Omental fat pad (tissue), 4 donors: ENCODE data around the gene CADM1. TPM values are rescaled to one million over a fixed set of nuclear protein-coding genes. Genes with fewer than 3 reads are reported as not detected.

Experiments
- ATAC-seq: fragments of 150-250 bp; one replicate; pipeline ENCODE4 v1.9.1; 2016; ENCODE audit warnings: mild to moderate bottlenecking, moderate library complexity; ENCODE audit not compliant: low FRiP score
- DNase-seq: peaks from one replicate; pipeline ENCODE4 v3.0.0-alpha.2; 2019; ENCODE audit warnings: low spot score
- total RNA-seq, 4 donors: library from RNA; depleted of rRNA; stranded (reverse); fragments of >200 nt; gene quantifications; one replicate each; pipeline ENCODE4 v1.1.0, GENCODE V29; 2016
- TF ChIP-seq, protein P1 (sequence below), 3 donors: fragments of 450-650 bp; IDR thresholded peaks; one replicate each; pipeline ENCODE4 v1.5.1; 2016 to 2017; ENCODE audit warnings: antibody characterized with exemption in 3 of 3, mild to moderate bottlenecking in 3 of 3, moderate library complexity in 2 of 3

The CADM1 gene
- total RNA-seq, 4 donors from 2014 or later: 5.8 to 27.9 (median 14.9) TPM

DNA sequence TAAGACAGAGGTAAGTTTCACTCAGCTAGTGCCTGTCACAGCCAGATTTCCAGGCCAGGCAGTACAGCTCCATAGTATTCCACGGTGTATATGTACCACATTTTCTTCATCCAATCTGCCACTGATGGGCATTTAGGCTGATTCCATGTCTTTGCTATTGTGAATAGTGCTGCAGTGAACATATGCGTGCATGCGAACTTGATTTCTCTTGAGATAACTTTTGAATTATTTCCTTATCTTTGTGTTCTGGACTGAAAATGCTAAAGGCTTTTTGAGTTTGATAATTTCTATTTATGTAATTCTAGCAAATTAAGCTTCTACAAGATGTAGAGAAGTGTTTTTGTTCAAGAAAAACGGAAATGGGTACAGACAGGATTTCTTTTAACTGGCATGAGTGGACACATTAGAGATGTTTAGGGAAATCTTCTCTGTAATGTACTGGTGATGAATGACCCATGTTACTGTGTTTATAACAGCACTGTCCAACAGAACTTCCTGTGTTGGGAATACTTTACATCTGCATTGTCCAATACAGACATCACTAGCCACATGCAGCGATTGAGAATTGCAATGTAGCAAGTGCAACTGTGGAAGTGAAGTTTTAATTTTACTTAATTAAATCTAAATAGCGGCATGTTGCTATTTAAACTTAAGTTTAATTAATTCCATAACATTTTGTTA, 151.3 kb downstream of the CADM1 start:
- TF ChIP-seq, protein P1, sequence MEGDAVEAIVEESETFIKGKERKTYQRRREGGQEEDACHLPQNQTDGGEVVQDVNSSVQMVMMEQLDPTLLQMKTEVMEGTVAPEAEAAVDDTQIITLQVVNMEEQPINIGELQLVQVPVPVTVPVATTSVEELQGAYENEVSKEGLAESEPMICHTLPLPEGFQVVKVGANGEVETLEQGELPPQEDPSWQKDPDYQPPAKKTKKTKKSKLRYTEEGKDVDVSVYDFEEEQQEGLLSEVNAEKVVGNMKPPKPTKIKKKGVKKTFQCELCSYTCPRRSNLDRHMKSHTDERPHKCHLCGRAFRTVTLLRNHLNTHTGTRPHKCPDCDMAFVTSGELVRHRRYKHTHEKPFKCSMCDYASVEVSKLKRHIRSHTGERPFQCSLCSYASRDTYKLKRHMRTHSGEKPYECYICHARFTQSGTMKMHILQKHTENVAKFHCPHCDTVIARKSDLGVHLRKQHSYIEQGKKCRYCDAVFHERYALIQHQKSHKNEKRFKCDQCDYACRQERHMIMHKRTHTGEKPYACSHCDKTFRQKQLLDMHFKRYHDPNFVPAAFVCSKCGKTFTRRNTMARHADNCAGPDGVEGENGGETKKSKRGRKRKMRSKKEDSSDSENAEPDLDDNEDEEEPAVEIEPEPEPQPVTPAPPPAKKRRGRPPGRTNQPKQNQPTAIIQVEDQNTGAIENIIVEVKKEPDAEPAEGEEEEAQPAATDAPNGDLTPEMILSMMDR (IDR thresholded peaks at IDR 0.05): no peak
- ATAC-seq: no peak

DNA sequence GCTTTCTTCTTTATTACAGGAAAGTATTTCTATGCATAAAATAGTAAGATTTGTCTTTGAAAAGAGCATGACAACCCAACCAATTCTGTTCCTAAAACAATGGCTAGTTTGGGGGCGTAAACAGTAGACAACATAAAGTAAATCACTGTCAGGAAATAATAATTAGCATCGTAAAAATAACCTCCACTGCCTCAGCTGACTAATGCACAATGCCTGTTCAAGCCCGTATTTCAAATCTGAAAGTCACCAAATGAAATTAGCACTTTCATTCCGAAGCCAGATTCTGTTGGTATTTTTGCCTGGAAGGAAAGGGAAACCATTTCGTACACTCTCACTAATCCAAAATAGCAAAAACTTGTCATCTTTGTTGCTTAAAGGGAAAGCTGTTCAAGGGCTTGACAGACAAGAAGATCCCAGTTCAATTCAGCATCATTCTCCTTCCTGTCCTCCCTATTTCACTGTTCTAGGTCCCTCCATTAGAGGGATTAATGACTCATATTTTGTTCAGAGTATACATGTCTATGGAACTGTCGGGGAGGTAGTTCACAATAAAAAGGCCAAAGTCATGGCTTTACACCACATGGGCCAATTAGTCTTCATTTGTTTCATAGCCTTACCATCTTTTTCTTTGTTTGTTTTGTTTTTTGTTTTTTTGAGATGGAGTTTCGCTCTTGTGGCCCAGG, 154.7 kb downstream of the CADM1 start:
- ATAC-seq: no peak
- TF ChIP-seq, protein P1 (IDR thresholded peaks at IDR 0.05): no peak
- no peak for DNase-seq

More for the DNA sequence above, 151.3 kb downstream of the CADM1 start:
- DNase-seq: no peak

DNA sequence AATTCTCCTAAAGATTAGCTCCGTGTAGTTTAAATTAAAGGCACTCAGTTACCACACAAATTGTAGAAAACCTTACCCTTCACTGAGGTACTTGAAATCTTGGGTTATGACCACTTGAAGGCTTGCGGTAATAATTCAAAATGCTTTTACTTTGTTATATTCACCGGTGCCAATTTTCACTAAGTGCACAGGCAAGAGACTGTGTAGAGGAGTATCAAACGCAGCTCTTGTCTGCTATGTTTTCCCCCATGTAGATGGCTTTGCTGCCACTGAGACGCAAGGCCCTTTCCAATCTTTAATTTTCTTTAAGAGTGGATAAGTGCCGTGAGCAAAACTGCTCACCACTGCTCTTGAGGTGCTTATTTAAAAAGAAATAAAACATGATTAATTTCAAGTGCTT, 155.8 kb downstream of the CADM1 start:
- ATAC-seq (no peak), DNase-seq (no peak)
- TF ChIP-seq, protein P1 (IDR thresholded peaks at IDR 0.05): no peak

DNA sequence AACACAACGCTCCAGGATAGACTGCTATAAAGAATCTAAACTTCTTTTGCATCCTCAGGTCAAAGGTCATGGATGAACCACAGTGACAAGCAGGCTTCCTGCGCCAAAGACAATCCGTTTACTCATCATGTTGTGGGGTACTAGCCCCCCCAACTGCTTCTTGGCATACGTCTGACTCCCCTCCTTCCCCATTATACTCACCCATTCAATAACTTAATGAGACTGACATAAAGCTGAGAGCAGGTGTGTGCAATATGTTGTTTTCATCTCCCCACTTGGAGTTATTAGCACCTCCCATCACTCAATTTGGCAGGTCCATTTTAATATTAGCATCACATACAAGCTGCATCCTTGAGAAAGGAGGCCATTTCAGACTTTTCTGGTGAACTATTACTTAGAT, 157.1 kb downstream of the CADM1 start:
- TF ChIP-seq, protein P1 (IDR thresholded peaks at IDR 0.05): no peak
- no peak for ATAC-seq
- DNase-seq: no peak

DNA sequence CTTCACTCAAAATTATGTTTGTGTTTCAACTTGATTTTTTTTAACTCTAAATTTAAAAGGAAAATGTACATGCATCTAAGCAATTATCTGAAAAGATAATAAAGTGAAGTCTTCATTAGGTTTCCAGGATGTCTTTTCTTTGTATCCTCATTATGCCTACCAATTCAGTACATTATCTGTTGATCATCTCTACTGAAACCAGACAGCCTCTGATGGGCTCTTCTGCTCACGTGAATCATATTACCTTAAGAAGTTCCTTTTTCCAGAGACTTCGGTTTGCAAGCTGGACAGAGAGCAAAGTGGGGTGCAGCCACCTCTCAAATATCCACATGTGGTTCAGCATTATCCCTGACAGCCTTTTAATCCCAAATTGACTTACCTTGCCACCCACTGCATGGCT, 158.4 kb downstream of the CADM1 start:
- DNase-seq (no peak), ATAC-seq (no peak)
- TF ChIP-seq, protein P1 (IDR thresholded peaks at IDR 0.05): no peak

DNA sequence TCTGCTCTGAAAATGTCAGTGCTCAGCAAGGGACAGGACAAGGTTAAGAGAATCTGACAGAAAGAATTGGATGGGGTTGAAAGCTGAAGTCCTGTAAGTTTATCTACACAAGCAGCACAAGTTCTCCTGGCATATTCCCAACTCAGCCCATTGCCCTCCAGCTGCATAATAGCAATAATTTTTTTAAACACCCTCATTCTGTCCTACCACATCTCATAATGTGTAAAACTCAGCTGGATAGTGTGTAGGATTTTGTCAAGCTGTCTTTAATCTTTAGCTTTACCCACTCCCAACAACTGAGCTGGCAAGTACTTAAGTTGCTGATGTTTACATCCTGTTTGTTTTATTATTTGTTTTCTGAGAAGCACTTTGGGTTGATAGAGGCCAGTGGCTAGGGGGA, 158.9 kb downstream of the CADM1 start:
- ATAC-seq: no peak
- TF ChIP-seq, protein P1 (IDR thresholded peaks at IDR 0.05): no peak
- DNase-seq: no peak

DNA sequence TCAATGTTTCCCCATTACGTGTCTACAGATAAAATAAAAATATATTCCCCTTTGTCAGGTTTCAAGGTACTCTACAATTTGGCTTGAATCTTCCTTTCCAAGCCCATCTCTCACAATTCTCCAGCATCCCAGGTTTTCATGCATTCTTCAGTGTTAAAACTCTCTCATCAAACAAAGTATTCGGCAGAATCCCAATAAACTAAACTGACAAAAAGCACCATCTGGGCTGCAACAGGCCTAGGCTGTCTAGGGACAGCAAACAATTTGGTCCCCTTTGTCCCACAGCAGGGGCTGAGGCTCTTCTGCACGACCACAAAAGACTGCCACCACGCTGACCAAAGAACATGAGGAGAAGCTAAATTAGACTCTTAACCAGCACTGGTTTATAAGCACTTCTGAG, 159.4 kb downstream of the CADM1 start:
- DNase-seq: no peak
- ATAC-seq: no peak
- TF ChIP-seq, protein P1 (IDR thresholded peaks at IDR 0.05): no peak
